Measurements from ENCODE around the gene PCK1. TPM values are rescaled to one million over a fixed set of nuclear protein-coding genes. Genes with fewer than 3 reads are reported as not detected.

PCK1 gene
- total RNA-seq, 4 donors from 2014 or later: 0.10 to 3.2 (median 1.7) TPM

- Histone ChIP-seq H3K9me3 (no peaks in the 10 kb centered on the region), H3K27me3 (peaks cover 0 to 9% (median 0%) of the 10 kb centered on the region in 3 donors), H3K4me3 (no peak overlapping the region), H3K4me1 (no peaks in the 10 kb centered on the region), H3K27ac (no peak overlapping the region), H3K36me3 (no peaks in the 10 kb centered on the region)
- intact Hi-C loops (cut with DNase I; ENCODE audit: low total_unique reads) (no loop called here), in situ Hi-C loops (cut with MboI; ENCODE audit: low sequenced_read_pairs in 4 of 4) (no loop called here)
- ATAC-seq (no peak), DNase-seq (no peak)
- no peak for TF ChIP-seq CTCF (IDR thresholded peaks at IDR 0.05 in 4 of 5, conservative IDR thresholded peaks at IDR 0.05 in 1 of 5)
- TF ChIP-seq POLR2A (IDR thresholded peaks at IDR 0.05): no peak
Measured at GRCh38 chr20:57611586-57612311, 50.8 kb downstream of the PCK1 start.

GRCh38 chr20:57612436-57612835 lies 51.5 kb downstream of the PCK1 start:
- intact Hi-C loops (cut with DNase I; ENCODE audit: low total_unique reads) (no loop called here), in situ Hi-C loops (cut with MboI; ENCODE audit: low sequenced_read_pairs in 4 of 4) (no loop called here)
- DNase-seq (no peak), ATAC-seq (no peak)
- Histone ChIP-seq H3K36me3 (no peaks in the 10 kb centered on the region), H3K27ac (no peak overlapping the region), H3K4me3 (no peak overlapping the region), H3K9me3 (no peaks in the 10 kb centered on the region), H3K27me3 (peaks cover 0 to 13% (median 0%) of the 10 kb centered on the region in 3 donors), H3K4me1 (no peaks in the 10 kb centered on the region)
- no peak for TF ChIP-seq POLR2A (IDR thresholded peaks at IDR 0.05)
- no peak for TF ChIP-seq CTCF (IDR thresholded peaks at IDR 0.05 in 4 of 5, conservative IDR thresholded peaks at IDR 0.05 in 1 of 5)

GRCh38 chr20:57612916-57613315 lies 52.0 kb downstream of the PCK1 start:
- peaks cover 0 to 13% (median 0%) of the 10 kb centered on the region in 3 donors for H3K27me3 ChIP-seq
- TF ChIP-seq POLR2A (IDR thresholded peaks at IDR 0.05) (no peak), CTCF (IDR thresholded peaks at IDR 0.05 in 4 of 5, conservative IDR thresholded peaks at IDR 0.05 in 1 of 5) (no peak)
- no peaks in the 10 kb centered on the region for H3K36me3 ChIP-seq
- DNase-seq (no peak), ATAC-seq (no peak)
- intact Hi-C loops (cut with DNase I; ENCODE audit: low total_unique reads): no loop called here
- no peaks in the 10 kb centered on the region for H3K9me3 ChIP-seq
- H3K4me3 ChIP-seq: no peak overlapping the region
- no peaks in the 10 kb centered on the region for H3K4me1 ChIP-seq
- in situ Hi-C loops (cut with MboI; ENCODE audit: low sequenced_read_pairs in 4 of 4): no loop called here
- H3K27ac ChIP-seq: no peak overlapping the region

- Histone ChIP-seq H3K36me3 (no peaks in the 10 kb centered on the region), H3K27me3 (peaks cover 0 to 13% (median 0%) of the 10 kb centered on the region in 3 donors), H3K27ac (no peak overlapping the region), H3K4me1 (no peaks in the 10 kb centered on the region), H3K4me3 (no peak overlapping the region), H3K9me3 (no peaks in the 10 kb centered on the region)
- intact Hi-C loops (cut with DNase I; ENCODE audit: low total_unique reads) (no loop called here), in situ Hi-C loops (cut with MboI; ENCODE audit: low sequenced_read_pairs in 4 of 4) (no loop called here)
- DNase-seq (no peak), ATAC-seq (no peak)
- TF ChIP-seq CTCF (IDR thresholded peaks at IDR 0.05 in 4 of 5, conservative IDR thresholded peaks at IDR 0.05 in 1 of 5) (no peak), POLR2A (IDR thresholded peaks at IDR 0.05) (no peak)
Measured at GRCh38 chr20:57613481-57613921, 52.6 kb downstream of the PCK1 start.

Data from gastrocnemius medialis (tissue), 4 donors.